Hindlimb muscle (tissue), 1 donor: ENCODE measurements around the gene ABCC6. TPM values are rescaled to one million over a fixed set of nuclear protein-coding genes. Genes with fewer than 3 reads are reported as not detected.
A peak's percentile ranks its signal among the peaks of the same experiment; 100 is the strongest.
"Not testable (repeated sequence)": the region's sequence is repeated elsewhere in the genome, so short reads cannot be mapped to it uniquely, and the experiment has no call there.

Experiments
- DNase-seq: peaks from one replicate; pipeline ENCODE4 v3.0.0-alpha.2; 2013
- polyA plus RNA-seq: library from polyadenylated mRNA; unstranded; fragments of 120-200 nt; gene quantifications from one replicate; pipeline ENCODE4 v1.2.1, GENCODE V29; 2013; ENCODE audit not compliant: insufficient read length

ABCC6 gene
- polyA plus RNA-seq, 1 donor = 2.1 TPM

- DNase-seq = no peak
These were observed 34.5 kb downstream of the ABCC6 start for GRCh38 chr16:16188827-16189226.

GRCh38 chr16:16186820-16187219 is 36.5 kb downstream of the ABCC6 start:
- DNase-seq = no peak

GRCh38 chr16:16185095-16185494 is 38.2 kb downstream of the ABCC6 start:
- no peak for DNase-seq

GRCh38 chr16:16184594-16184993 is 38.7 kb downstream of the ABCC6 start:
- DNase-seq = no peak

GRCh38 chr16:16183562-16183961 is 39.7 kb downstream of the ABCC6 start:
- DNase-seq = no peak

- no peak for DNase-seq
These were observed 40.4 kb downstream of the ABCC6 start for GRCh38 chr16:16182918-16183317.

- DNase-seq = not testable (repeated sequence)
These were observed 41.5 kb downstream of the ABCC6 start for GRCh38 chr16:16181748-16182147.

GRCh38 chr16:16178455-16179162 is 44.7 kb downstream of the ABCC6 start:
- no peak for DNase-seq

GRCh38 chr16:16176328-16176727 is 47.0 kb downstream of the ABCC6 start:
- DNase-seq = no peak

GRCh38 chr16:16175296-16175695 is 48.0 kb downstream of the ABCC6 start:
- DNase-seq = peak; percentile 19

GRCh38 chr16:16172991-16173390 is 50.3 kb downstream of the ABCC6 start:
- no peak for DNase-seq

GRCh38 chr16:16171332-16171919 is 51.9 kb downstream of the ABCC6 start:
- no peak for DNase-seq

- no peak for DNase-seq
These were observed 53.7 kb downstream of the ABCC6 start for GRCh38 chr16:16169615-16170014.

GRCh38 chr16:16168431-16168830 is 54.9 kb downstream of the ABCC6 start:
- no peak for DNase-seq

GRCh38 chr16:16167927-16168326 is 55.4 kb downstream of the ABCC6 start:
- DNase-seq = no peak

- no peak for DNase-seq
These were observed 56.3 kb downstream of the ABCC6 start for GRCh38 chr16:16166949-16167348.

GRCh38 chr16:16166085-16166484 is 57.2 kb downstream of the ABCC6 start:
- DNase-seq = no peak

- no peak for DNase-seq
These were observed 59.1 kb downstream of the ABCC6 start for GRCh38 chr16:16164243-16164642.

GRCh38 chr16:16163571-16163970 is 59.7 kb downstream of the ABCC6 start:
- DNase-seq = no peak

GRCh38 chr16:16163109-16163508 is 60.2 kb downstream of the ABCC6 start:
- DNase-seq = no peak

GRCh38 chr16:16162591-16162990 is 60.7 kb downstream of the ABCC6 start:
- no peak for DNase-seq

GRCh38 chr16:16161840-16162239 is 61.5 kb downstream of the ABCC6 start:
- DNase-seq = not testable (repeated sequence)

- no peak for DNase-seq
These were observed 62.0 kb downstream of the ABCC6 start for GRCh38 chr16:16161319-16161718.

- no peak for DNase-seq
These were observed 63.6 kb downstream of the ABCC6 start for GRCh38 chr16:16159662-16160061.
